Calu3 (cell line): ENCODE results near the gene JPT2. TPM values are rescaled to one million over a fixed set of nuclear protein-coding genes. Genes with fewer than 3 reads are reported as not detected.

Experiments
- BruUV-seq: library from RNA; stranded (reverse); fragments of 400-500 nt; replicated peaks from 2 replicates; lab custom pipeline; 2021; lab: Mats Ljungman, UMichigan
- CTCF ChIA-PET: fragments of 300-600 bp; sonication (Branson Sonifier 250); formaldehyde crosslinking; loops from one replicate; lab custom pipeline; 2022; ENCODE audit warnings: antibody characterized with exemption; lab: Charles Lee
- DNase-seq: peaks from one replicate; pipeline ENCODE4 v3.0.0; 2022
- H3K27ac Mint-ChIP-seq: one replicate; pipeline ENCODE4 v1.8.0; 2022; ENCODE audit warnings: mixed read lengths; ENCODE audit not compliant: unreplicated experiment
- H3K27me3 Mint-ChIP-seq: one replicate; pipeline ENCODE4 v1.8.0; 2022; ENCODE audit warnings: mixed read lengths; ENCODE audit not compliant: unreplicated experiment
- H3K36me3 Mint-ChIP-seq: one replicate; pipeline ENCODE4 v1.8.0; 2022; ENCODE audit warnings: mild to moderate bottlenecking, moderate library complexity, mixed read lengths; ENCODE audit not compliant: insufficient read depth, unreplicated experiment
- H3K4me1 Mint-ChIP-seq: one replicate; pipeline ENCODE4 v1.8.0; 2022; ENCODE audit warnings: mild to moderate bottlenecking, low read depth, mixed read lengths; ENCODE audit not compliant: unreplicated experiment
- H3K4me3 Mint-ChIP-seq: one replicate; pipeline ENCODE4 v1.8.0; 2022; ENCODE audit warnings: mild to moderate bottlenecking, low read depth, moderate library complexity, mixed read lengths; ENCODE audit not compliant: unreplicated experiment
- H3K9me3 Mint-ChIP-seq: one replicate; pipeline ENCODE4 v1.8.0; 2022; ENCODE audit warnings: low read depth, mixed read lengths; ENCODE audit not compliant: unreplicated experiment
- intact Hi-C: fragments of 100-400 bp; cut with micrococcal nuclease; formaldehyde crosslinking; loops from one replicate; pipeline ENCODE4 v1.10.0; 2022; ENCODE audit not compliant: unreplicated experiment
- total RNA-seq: library from RNA; stranded (reverse); gene quantifications from 2 replicates; pipeline ENCODE4 v1.2.3, GENCODE V29; 2022
- TF ChIP-seq, protein P1 (sequence below): fragments of 200-600 bp; IDR thresholded peaks from one replicate; pipeline ENCODE4 v1.8.0; 2022; ENCODE audit warnings: antibody characterized with exemption; ENCODE audit not compliant: unreplicated experiment

JPT2 gene
- total RNA-seq, 1 experiment from 2014 or later = 185 TPM

GRCh38 chr16:1655269-1655807 lies 22.7 kb upstream of the JPT2 start:
- H3K4me3 Mint-ChIP-seq = no peak overlapping the region
- no TSS peak for BruUV-seq
- intact Hi-C loops = no loop called here
- DNase-seq = no peak
- H3K9me3 Mint-ChIP-seq = peaks cover 11% of the 10 kb centered on the region
- CTCF ChIA-PET = no interaction called here
- H3K27me3 Mint-ChIP-seq = no peaks in the 10 kb centered on the region
- no peak overlapping the region for H3K27ac Mint-ChIP-seq
- TF ChIP-seq, protein P1, sequence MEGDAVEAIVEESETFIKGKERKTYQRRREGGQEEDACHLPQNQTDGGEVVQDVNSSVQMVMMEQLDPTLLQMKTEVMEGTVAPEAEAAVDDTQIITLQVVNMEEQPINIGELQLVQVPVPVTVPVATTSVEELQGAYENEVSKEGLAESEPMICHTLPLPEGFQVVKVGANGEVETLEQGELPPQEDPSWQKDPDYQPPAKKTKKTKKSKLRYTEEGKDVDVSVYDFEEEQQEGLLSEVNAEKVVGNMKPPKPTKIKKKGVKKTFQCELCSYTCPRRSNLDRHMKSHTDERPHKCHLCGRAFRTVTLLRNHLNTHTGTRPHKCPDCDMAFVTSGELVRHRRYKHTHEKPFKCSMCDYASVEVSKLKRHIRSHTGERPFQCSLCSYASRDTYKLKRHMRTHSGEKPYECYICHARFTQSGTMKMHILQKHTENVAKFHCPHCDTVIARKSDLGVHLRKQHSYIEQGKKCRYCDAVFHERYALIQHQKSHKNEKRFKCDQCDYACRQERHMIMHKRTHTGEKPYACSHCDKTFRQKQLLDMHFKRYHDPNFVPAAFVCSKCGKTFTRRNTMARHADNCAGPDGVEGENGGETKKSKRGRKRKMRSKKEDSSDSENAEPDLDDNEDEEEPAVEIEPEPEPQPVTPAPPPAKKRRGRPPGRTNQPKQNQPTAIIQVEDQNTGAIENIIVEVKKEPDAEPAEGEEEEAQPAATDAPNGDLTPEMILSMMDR = no peak
- peaks cover 52% of the 10 kb centered on the region for H3K36me3 Mint-ChIP-seq
- H3K4me1 Mint-ChIP-seq = no peaks in the 10 kb centered on the region

GRCh38 chr16:1655909-1656807 lies 21.9 kb upstream of the JPT2 start:
- Mint-ChIP-seq H3K27me3 (no peaks in the 10 kb centered on the region), H3K4me1 (no peaks in the 10 kb centered on the region), H3K4me3 (no peak overlapping the region), H3K36me3 (peaks cover 45% of the 10 kb centered on the region), H3K9me3 (peaks cover 6% of the 10 kb centered on the region), H3K27ac (no peak overlapping the region)
- TF ChIP-seq, protein P1 = no peak
- no TSS peak for BruUV-seq
- CTCF ChIA-PET = interaction anchor here (1.0 kb wide), 1 partner anchor 10 kb away, joined by 3 read pairs; no protein-coding TSS in a partner anchor
- no peak for DNase-seq
- intact Hi-C loops = no loop called here

GRCh38 chr16:1656808-1657617 lies 21.1 kb upstream of the JPT2 start:
- no peak for DNase-seq
- intact Hi-C loops = no loop called here
- CTCF ChIA-PET = interaction anchor here (1.0 kb wide), 1 partner anchor 9 kb away, joined by 3 read pairs; no protein-coding TSS in a partner anchor
- no TSS peak for BruUV-seq
- H3K27ac Mint-ChIP-seq = no peak overlapping the region
- no peaks in the 10 kb centered on the region for H3K27me3 Mint-ChIP-seq
- TF ChIP-seq, protein P1 = no peak
- no peak overlapping the region for H3K4me3 Mint-ChIP-seq
- peaks cover 41% of the 10 kb centered on the region for H3K36me3 Mint-ChIP-seq
- H3K9me3 Mint-ChIP-seq = no peaks in the 10 kb centered on the region
- no peaks in the 10 kb centered on the region for H3K4me1 Mint-ChIP-seq

DNA sequence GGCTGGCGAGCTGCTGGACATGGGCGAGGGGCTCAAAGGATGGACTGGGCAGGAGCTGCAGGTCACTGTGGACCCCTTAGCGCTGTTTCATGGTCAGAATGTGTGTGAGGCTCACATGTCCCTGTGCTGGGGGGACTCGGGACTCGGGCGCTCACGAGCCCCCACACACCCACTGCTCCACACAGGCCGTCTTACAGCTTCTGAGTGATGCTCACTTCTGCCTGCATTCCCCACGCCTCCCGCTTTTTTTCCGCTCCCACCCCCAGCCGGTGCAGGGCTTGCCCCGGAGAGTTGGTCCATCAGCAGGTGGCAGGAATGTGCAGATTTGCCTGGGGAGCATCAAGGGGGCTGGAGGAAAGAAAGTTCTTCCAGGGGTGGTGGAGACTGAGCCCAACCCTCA lies 20.2 kb upstream of the JPT2 start:
- Mint-ChIP-seq H3K27me3 (no peaks in the 10 kb centered on the region), H3K4me3 (no peak overlapping the region), H3K9me3 (no peaks in the 10 kb centered on the region), H3K4me1 (no peaks in the 10 kb centered on the region), H3K27ac (no peak overlapping the region), H3K36me3 (peaks cover 46% of the 10 kb centered on the region)
- no peak for DNase-seq
- BruUV-seq = no TSS peak
- TF ChIP-seq, protein P1 = no peak
- intact Hi-C loops = no loop called here
- CTCF ChIA-PET = no interaction called here
